Stimulated activated naive CD4-positive, alpha-beta T cell treated with Interleukin-2 at 50 U/mL for 16 hours (primary cell): ENCODE data around the gene EZH2.

Experiments
- DNase-seq: peaks from one replicate; lab custom pipeline; 2025; lab: John Stamatoyannopoulos, UW

EZH2 gene

GRCh38 chr7:148761499-148762278 lies 122.4 kb downstream of the EZH2 start:
- DNase-seq: no peak
